HUES48 (cell line): ENCODE results near the gene BAAT.
A peak's percentile ranks its signal among the peaks of the same experiment; 100 is the strongest.

Source experiments
- H3K27ac ChIP-seq: one replicate; pipeline ENCODE4 v1.7.0; 2013; ENCODE audit warnings: low read depth, low read length, inconsistent platforms
- H3K27me3 ChIP-seq: 2 replicates; pipeline ENCODE4 v1.6.1; 2013; ENCODE audit warnings: mild to moderate bottlenecking, low read length; ENCODE audit not compliant: control insufficient read depth, insufficient read depth
- H3K36me3 ChIP-seq: 2 replicates; pipeline ENCODE4 v1.6.1; 2013; ENCODE audit warnings: low read length; ENCODE audit not compliant: control insufficient read depth, insufficient read depth
- H3K4me1 ChIP-seq: 2 replicates; pipeline ENCODE4 v1.6.1; 2013; ENCODE audit warnings: mild to moderate bottlenecking, low read length; ENCODE audit not compliant: control insufficient read depth, insufficient read depth
- H3K4me3 ChIP-seq: 2 replicates; pipeline ENCODE4 v1.5.1; 2013; ENCODE audit warnings: mild to moderate bottlenecking, low read depth, low read length
- H3K9ac ChIP-seq: 2 replicates; pipeline ENCODE4 v1.6.1; 2013; ENCODE audit warnings: mild to moderate bottlenecking, low read depth, low read length, moderate library complexity
- H3K9me3 ChIP-seq: 2 replicates; pipeline ENCODE4 v1.6.1; 2013; ENCODE audit warnings: low read length; ENCODE audit not compliant: control insufficient read depth, insufficient read depth

Gene BAAT

GRCh38 chr9:101360647-101361046, 24.2 kb downstream of the BAAT start:
- H3K27ac ChIP-seq = no peak overlapping the region
- no peaks in the 10 kb centered on the region for H3K9me3 ChIP-seq
- no peaks in the 10 kb centered on the region for H3K4me1 ChIP-seq
- no peak overlapping the region for H3K9ac ChIP-seq
- no peaks in the 10 kb centered on the region for H3K27me3 ChIP-seq
- no peaks in the 10 kb centered on the region for H3K36me3 ChIP-seq
- no peak overlapping the region for H3K4me3 ChIP-seq

GRCh38 chr9:101359679-101360078, 25.1 kb downstream of the BAAT start:
- H3K4me3 ChIP-seq = no peak overlapping the region
- H3K4me1 ChIP-seq = no peaks in the 10 kb centered on the region
- H3K36me3 ChIP-seq = no peaks in the 10 kb centered on the region
- no peak overlapping the region for H3K9ac ChIP-seq
- H3K27ac ChIP-seq = no peak overlapping the region
- H3K9me3 ChIP-seq = no peaks in the 10 kb centered on the region
- no peaks in the 10 kb centered on the region for H3K27me3 ChIP-seq

GRCh38 chr9:101356619-101357018, 28.2 kb downstream of the BAAT start:
- H3K9me3 ChIP-seq = no peaks in the 10 kb centered on the region
- no peaks in the 10 kb centered on the region for H3K27me3 ChIP-seq
- H3K36me3 ChIP-seq = no peaks in the 10 kb centered on the region
- H3K4me1 ChIP-seq = no peaks in the 10 kb centered on the region
- no peak overlapping the region for H3K27ac ChIP-seq
- no peak overlapping the region for H3K9ac ChIP-seq
- no peak overlapping the region for H3K4me3 ChIP-seq

- Histone ChIP-seq H3K9me3 (no peaks in the 10 kb centered on the region), H3K9ac (no peak overlapping the region), H3K36me3 (no peaks in the 10 kb centered on the region), H3K27me3 (no peaks in the 10 kb centered on the region), H3K4me3 (no peak overlapping the region), H3K27ac (peak overlapping the region; percentile 18), H3K4me1 (no peaks in the 10 kb centered on the region)
These were observed 29.8 kb downstream of the BAAT start for GRCh38 chr9:101354765-101355708.

GRCh38 chr9:101354143-101354764, 30.6 kb downstream of the BAAT start:
- H3K4me1 ChIP-seq = no peaks in the 10 kb centered on the region
- H3K9ac ChIP-seq = no peak overlapping the region
- H3K27me3 ChIP-seq = no peaks in the 10 kb centered on the region
- H3K27ac ChIP-seq = no peak overlapping the region
- H3K9me3 ChIP-seq = no peaks in the 10 kb centered on the region
- H3K4me3 ChIP-seq = no peak overlapping the region
- no peaks in the 10 kb centered on the region for H3K36me3 ChIP-seq

- H3K9ac ChIP-seq = no peak overlapping the region
- no peaks in the 10 kb centered on the region for H3K36me3 ChIP-seq
These were observed 31.1 kb downstream of the BAAT start for GRCh38 chr9:101353683-101354082.

GRCh38 chr9:101352892-101353463, 31.8 kb downstream of the BAAT start:
- no peaks in the 10 kb centered on the region for H3K4me1 ChIP-seq
- no peak overlapping the region for H3K4me3 ChIP-seq
- no peaks in the 10 kb centered on the region for H3K9me3 ChIP-seq
- H3K27me3 ChIP-seq = no peaks in the 10 kb centered on the region
- no peak overlapping the region for H3K9ac ChIP-seq
- no peak overlapping the region for H3K27ac ChIP-seq
- no peaks in the 10 kb centered on the region for H3K36me3 ChIP-seq

More at GRCh38 chr9:101353683-101354082, 31.1 kb downstream of the BAAT start:
- Histone ChIP-seq H3K4me1 (no peaks in the 10 kb centered on the region), H3K9me3 (no peaks in the 10 kb centered on the region), H3K4me3 (no peak overlapping the region), H3K27ac (no peak overlapping the region), H3K27me3 (no peaks in the 10 kb centered on the region)

GRCh38 chr9:101350285-101350684, 34.5 kb downstream of the BAAT start:
- no peak overlapping the region for H3K27ac ChIP-seq
- no peak overlapping the region for H3K9ac ChIP-seq
- no peaks in the 10 kb centered on the region for H3K27me3 ChIP-seq
- no peaks in the 10 kb centered on the region for H3K36me3 ChIP-seq
- no peak overlapping the region for H3K4me3 ChIP-seq
- no peaks in the 10 kb centered on the region for H3K4me1 ChIP-seq
- H3K9me3 ChIP-seq = no peaks in the 10 kb centered on the region

GRCh38 chr9:101342595-101342994, 42.2 kb downstream of the BAAT start:
- no peak overlapping the region for H3K27ac ChIP-seq
- no peaks in the 10 kb centered on the region for H3K4me1 ChIP-seq
- H3K9ac ChIP-seq = no peak overlapping the region
- H3K27me3 ChIP-seq = no peaks in the 10 kb centered on the region
- H3K36me3 ChIP-seq = no peaks in the 10 kb centered on the region
- H3K9me3 ChIP-seq = no peaks in the 10 kb centered on the region
- H3K4me3 ChIP-seq = no peak overlapping the region

- Histone ChIP-seq H3K27ac (no peak overlapping the region), H3K4me1 (no peaks in the 10 kb centered on the region), H3K9me3 (no peaks in the 10 kb centered on the region), H3K9ac (no peak overlapping the region), H3K27me3 (no peaks in the 10 kb centered on the region), H3K36me3 (no peaks in the 10 kb centered on the region), H3K4me3 (no peak overlapping the region)
These were observed 42.8 kb downstream of the BAAT start for GRCh38 chr9:101341958-101342357.

- H3K36me3 ChIP-seq = no peaks in the 10 kb centered on the region
- H3K9ac ChIP-seq = no peak overlapping the region
- no peak overlapping the region for H3K27ac ChIP-seq
- no peaks in the 10 kb centered on the region for H3K9me3 ChIP-seq
- H3K27me3 ChIP-seq = no peaks in the 10 kb centered on the region
- H3K4me1 ChIP-seq = no peaks in the 10 kb centered on the region
- H3K4me3 ChIP-seq = no peak overlapping the region
These were observed 47.6 kb downstream of the BAAT start for GRCh38 chr9:101337237-101337636.
